SK-N-SH (cell line): ENCODE measurements around the gene ASB11.

Experiments
- CHD2 ChIP-seq: fragments of 150-350 bp; IDR thresholded peaks from 2 replicates; pipeline ENCODE4 v1.6.1; 2018; ENCODE audit warnings: low read length; ENCODE audit not compliant: partially characterized antibody
- CTCF ChIP-seq: fragments of 200-600 bp; sonication (generic); IDR thresholded peaks from 2 replicates; pipeline ENCODE4 v1.6.1; 2017; ENCODE audit warnings: antibody characterized with exemption, mild to moderate bottlenecking, moderate library complexity
- EZH2phosphoT487 ChIP-seq: fragments of 200-600 bp; sonication (generic); IDR thresholded peaks from 2 replicates; pipeline ENCODE4 v1.6.1; 2017; ENCODE audit warnings: low read depth, mixed run types, mild to moderate bottlenecking, antibody characterized with exemption, moderate library complexity, borderline replicate concordance
- FOXJ3 ChIP-seq: sonication (generic); formaldehyde crosslinking; IDR thresholded peaks from 2 replicates; pipeline ENCODE4 v1.5.1; 2020; ENCODE audit warnings: mild to moderate bottlenecking, missing genetic modification reagents
- GABPA ChIP-seq: IDR thresholded peaks from 2 replicates; pipeline ENCODE4 v1.4.0; 2012; ENCODE audit warnings: low read depth, mild to moderate bottlenecking
- JUND ChIP-seq: IDR thresholded peaks from 2 replicates; pipeline ENCODE4 v1.4.0; 2012
- MEF2A ChIP-seq: IDR thresholded peaks from 2 replicates; pipeline ENCODE4 v1.4.0; 2012; ENCODE audit warnings: low read depth, borderline replicate concordance
- NRF1 ChIP-seq: IDR thresholded peaks from 2 replicates; pipeline ENCODE4 v1.6.1; 2012; ENCODE audit warnings: low read depth, mild to moderate bottlenecking, low read length
- POLR2AphosphoS5 ChIP-seq: IDR thresholded peaks from 2 replicates; pipeline ENCODE4 v1.6.1; 2012; ENCODE audit warnings: low read depth, low read length
- SIN3A ChIP-seq: IDR thresholded peaks from 2 replicates; pipeline ENCODE4 v1.6.1; 2012; ENCODE audit warnings: low read depth, mild to moderate bottlenecking, low read length, moderate library complexity, borderline replicate concordance
- SMC3 ChIP-seq: IDR thresholded peaks from 2 replicates; pipeline ENCODE4 v1.6.1; 2012; ENCODE audit warnings: low read depth, low read length, improper control_type of control experiment
- TAF1 ChIP-seq: IDR thresholded peaks from 2 replicates; pipeline ENCODE4 v1.6.1; 2012; ENCODE audit warnings: low read depth, mild to moderate bottlenecking, low read length, moderate library complexity, borderline replicate concordance
- USF2 ChIP-seq: fragments of 150-350 bp; IDR thresholded peaks from 2 replicates; pipeline ENCODE4 v1.6.1; 2017; ENCODE audit warnings: antibody characterized with exemption, low read length, low read depth, borderline replicate concordance
- TF ChIP-seq, protein P1 (sequence below): IDR thresholded peaks from 2 replicates; pipeline ENCODE4 v1.4.0; 2012; ENCODE audit warnings: low read depth

GRCh38 chrX:15269120-15269519, 46.3 kb downstream of the ASB11 start:
- TF ChIP-seq EZH2phosphoT487 (no peak), MEF2A (no peak), CTCF (no peak), USF2 (no peak), NRF1 (no peak), POLR2AphosphoS5 (no peak), GABPA (no peak), JUND (no peak), SIN3A (no peak), SMC3 (no peak), FOXJ3 (CRISPR knock-in tag) (no peak), CHD2 (no peak), TAF1 (no peak)
- TF ChIP-seq, protein P1, sequence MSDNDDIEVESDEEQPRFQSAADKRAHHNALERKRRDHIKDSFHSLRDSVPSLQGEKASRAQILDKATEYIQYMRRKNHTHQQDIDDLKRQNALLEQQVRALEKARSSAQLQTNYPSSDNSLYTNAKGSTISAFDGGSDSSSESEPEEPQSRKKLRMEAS = no peak
